Gastrocnemius medialis (tissue), 4 donors: Measurements from ENCODE around the gene PXK. TPM values are rescaled to one million over a fixed set of nuclear protein-coding genes. Genes with fewer than 3 reads are reported as not detected.

Source experiments
- ATAC-seq, 2 donors: fragments of 150-250 bp; one replicate each; pipeline ENCODE4 v1.9.1; 2016
- DNase-seq, 2 donors: peaks; one replicate each; pipeline ENCODE4 v3.0.0-alpha.2; 2019
- H3K27ac ChIP-seq, 4 donors: fragments of 200-600 bp; sonication (generic); 1 replicate in 1 of 4; 2 replicates in 3 of 4; pipeline ENCODE4 v1.5.1; 2016 to 2018; ENCODE audit warnings: mild to moderate bottlenecking in 2 of 4, moderate library complexity in 1 of 4
- H3K27me3 ChIP-seq, 3 donors: fragments of 200-600 bp; sonication (generic) in 2 of 3; 1 replicate in 1 of 3; 2 replicates in 2 of 3; pipeline versions ENCODE4 v1.5.1 to v1.6.0; 2016 to 2019; ENCODE audit warnings: mild to moderate bottlenecking in 1 of 3, moderate library complexity in 1 of 3
- H3K36me3 ChIP-seq, 2 donors: fragments of 200-600 bp; sonication (generic) in 1 of 2; one replicate each; pipeline ENCODE4 v1.5.1; 2017 to 2018
- H3K4me1 ChIP-seq, 2 donors: fragments of 200-600 bp; sonication (generic) in 1 of 2; one replicate each; pipeline ENCODE4 v1.5.1; 2016 to 2017; ENCODE audit warnings: mild to moderate bottlenecking in 2 of 2
- H3K4me3 ChIP-seq, 4 donors: fragments of 200-600 bp; sonication (generic) in 3 of 4; 1 replicate in 1 of 4; 2 replicates in 3 of 4; pipeline ENCODE4 v1.5.1; 2016 to 2019; ENCODE audit warnings: mild to moderate bottlenecking in 2 of 4
- H3K9me3 ChIP-seq, 3 donors: fragments of 200-600 bp; sonication (generic) in 2 of 3; 1 replicate in 1 of 3; 2 replicates in 2 of 3; pipeline ENCODE4 v1.5.1; 2016 to 2019
- POLR2A ChIP-seq, 2 donors: fragments of 450-650 bp; IDR thresholded peaks; one replicate each; pipeline ENCODE4 v1.6.1; 2017; ENCODE audit warnings: antibody characterized with exemption in 2 of 2, mild to moderate bottlenecking in 2 of 2, moderate library complexity in 2 of 2
- in situ Hi-C, 4 donors: fragments of 200-750 bp; cut with MboI; loops; one replicate each; pipeline versions ENCODE4 v1.15.0 to v1.8.0; 2017; ENCODE audit warnings: low sequenced_read_pairs in 4 of 4
- intact Hi-C: fragments of 100-400 bp; cut with DNase I; formaldehyde crosslinking; loops from one replicate; pipeline ENCODE4 v1.15.1; 2023; ENCODE audit warnings: low total_unique reads
- total RNA-seq, 4 donors: library from RNA; depleted of rRNA; stranded (reverse); fragments of >200 nt; gene quantifications; one replicate each; pipeline versions ENCODE4 v1.1.0 to v1.2.3, GENCODE V29; 2016
- TF ChIP-seq, protein P1 (sequence below), 5 experiments: fragments of 450-650 bp in 3 of 5; fragments of 200-600 bp in 2 of 5; sonication (generic) in 2 of 5; IDR thresholded peaks in 4 of 5; conservative IDR thresholded peaks in 1 of 5; 1 replicate in 4 of 5; 2 replicates in 1 of 5; pipeline ENCODE4 v1.5.1; 2016 to 2019; ENCODE audit warnings: antibody characterized with exemption in 5 of 5, mild to moderate bottlenecking in 3 of 5, moderate library complexity in 3 of 5

Gene PXK
- total RNA-seq, 4 donors from 2014 or later: 21.6 to 33.6 (median 24.4) TPM

DNA sequence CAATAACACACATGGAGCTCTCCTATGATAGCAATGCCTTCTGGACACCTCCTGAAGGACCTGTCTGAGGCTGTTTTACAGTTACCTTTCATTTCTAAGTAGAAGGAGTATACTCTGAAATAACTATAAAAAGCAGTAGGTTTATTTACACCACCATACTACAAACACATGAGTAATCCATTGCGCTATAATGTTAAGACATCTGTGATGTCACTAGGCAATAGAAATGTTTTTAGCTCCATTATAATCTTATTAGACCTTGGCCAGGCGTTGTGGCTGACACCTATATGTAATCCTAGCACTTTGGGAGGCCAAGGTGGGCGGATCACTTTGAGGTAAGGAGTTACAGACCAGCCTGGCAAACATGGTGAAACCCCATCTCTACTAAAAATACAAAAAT lies 24.7 kb downstream of the PXK start:
- peaks cover 0 to 7% of the 10 kb centered on the region in 2 donors for H3K4me1 ChIP-seq
- in situ Hi-C loops: no loop called here

DNA sequence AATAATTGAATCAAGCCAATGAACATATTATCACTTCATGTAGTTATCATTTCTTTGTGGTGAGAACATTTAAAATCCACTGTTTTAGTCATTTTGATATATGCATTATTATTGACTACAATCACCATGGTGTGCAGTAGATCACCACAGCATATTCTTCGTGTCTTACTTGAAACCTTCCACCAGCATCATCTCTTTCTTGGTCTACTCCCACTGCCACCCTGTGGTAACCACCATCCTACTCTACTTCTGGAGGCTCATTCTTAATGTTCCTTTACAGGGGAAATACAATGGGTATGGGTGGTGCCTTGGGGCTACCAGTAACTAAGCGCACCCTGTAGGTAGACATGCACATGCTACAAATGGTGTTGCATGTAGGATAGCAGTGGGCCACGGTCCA lies 25.4 kb downstream of the PXK start:
- H3K9me3 ChIP-seq: no peaks in the 10 kb centered on the region
- no peak for ATAC-seq
- peaks cover 0 to 7% of the 10 kb centered on the region in 2 donors for H3K4me1 ChIP-seq
- no peak for TF ChIP-seq POLR2A (IDR thresholded peaks at IDR 0.05)
- TF ChIP-seq, protein P1, sequence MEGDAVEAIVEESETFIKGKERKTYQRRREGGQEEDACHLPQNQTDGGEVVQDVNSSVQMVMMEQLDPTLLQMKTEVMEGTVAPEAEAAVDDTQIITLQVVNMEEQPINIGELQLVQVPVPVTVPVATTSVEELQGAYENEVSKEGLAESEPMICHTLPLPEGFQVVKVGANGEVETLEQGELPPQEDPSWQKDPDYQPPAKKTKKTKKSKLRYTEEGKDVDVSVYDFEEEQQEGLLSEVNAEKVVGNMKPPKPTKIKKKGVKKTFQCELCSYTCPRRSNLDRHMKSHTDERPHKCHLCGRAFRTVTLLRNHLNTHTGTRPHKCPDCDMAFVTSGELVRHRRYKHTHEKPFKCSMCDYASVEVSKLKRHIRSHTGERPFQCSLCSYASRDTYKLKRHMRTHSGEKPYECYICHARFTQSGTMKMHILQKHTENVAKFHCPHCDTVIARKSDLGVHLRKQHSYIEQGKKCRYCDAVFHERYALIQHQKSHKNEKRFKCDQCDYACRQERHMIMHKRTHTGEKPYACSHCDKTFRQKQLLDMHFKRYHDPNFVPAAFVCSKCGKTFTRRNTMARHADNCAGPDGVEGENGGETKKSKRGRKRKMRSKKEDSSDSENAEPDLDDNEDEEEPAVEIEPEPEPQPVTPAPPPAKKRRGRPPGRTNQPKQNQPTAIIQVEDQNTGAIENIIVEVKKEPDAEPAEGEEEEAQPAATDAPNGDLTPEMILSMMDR (IDR thresholded peaks at IDR 0.05 in 4 of 5, conservative IDR thresholded peaks at IDR 0.05 in 1 of 5): no peak
- no peak overlapping the region for H3K27ac ChIP-seq
- H3K36me3 ChIP-seq: no peaks in the 10 kb centered on the region
- in situ Hi-C loops (no loop called here), intact Hi-C loops (no loop called here)
- H3K27me3 ChIP-seq: no peaks in the 10 kb centered on the region
- no peak overlapping the region for H3K4me3 ChIP-seq
- DNase-seq: no peak

More for the DNA sequence above, 24.7 kb downstream of the PXK start:
- Histone ChIP-seq H3K27me3 (no peaks in the 10 kb centered on the region), H3K27ac (no peak overlapping the region), H3K9me3 (no peaks in the 10 kb centered on the region), H3K36me3 (no peaks in the 10 kb centered on the region), H3K4me3 (no peak overlapping the region)
- no peak for TF ChIP-seq POLR2A (IDR thresholded peaks at IDR 0.05)
- TF ChIP-seq, protein P1 (IDR thresholded peaks at IDR 0.05 in 4 of 5, conservative IDR thresholded peaks at IDR 0.05 in 1 of 5): no peak
- intact Hi-C loops: no loop called here
- DNase-seq (no peak), ATAC-seq (no peak)

DNA sequence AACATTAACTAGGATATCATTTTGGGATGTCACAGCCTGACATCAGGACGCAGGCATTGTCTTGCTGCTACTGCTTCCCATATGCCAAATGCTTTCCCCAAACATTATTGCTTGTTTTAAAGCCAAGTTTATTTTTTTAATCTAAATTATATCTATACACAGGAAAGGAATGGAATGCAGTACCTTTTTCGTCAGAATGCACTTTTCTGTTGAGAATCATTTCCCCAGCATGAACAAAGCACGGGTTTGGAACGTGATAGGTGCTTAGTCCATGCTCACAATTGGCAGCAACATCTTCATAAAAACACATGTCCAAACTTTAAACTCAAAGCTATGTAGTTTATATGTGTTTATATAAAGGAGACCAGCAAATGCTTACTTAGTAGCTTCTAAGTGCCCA lies 26.1 kb downstream of the PXK start:
- ATAC-seq: no peak
- Histone ChIP-seq H3K9me3 (no peaks in the 10 kb centered on the region), H3K4me3 (no peak overlapping the region), H3K27me3 (no peaks in the 10 kb centered on the region), H3K4me1 (peaks cover 0 to 7% of the 10 kb centered on the region in 2 donors), H3K27ac (no peak overlapping the region), H3K36me3 (no peaks in the 10 kb centered on the region)
- DNase-seq: no peak
- TF ChIP-seq, protein P1 (IDR thresholded peaks at IDR 0.05 in 4 of 5, conservative IDR thresholded peaks at IDR 0.05 in 1 of 5): no peak
- TF ChIP-seq POLR2A (IDR thresholded peaks at IDR 0.05): no peak
- intact Hi-C loops (no loop called here), in situ Hi-C loops (no loop called here)

DNA sequence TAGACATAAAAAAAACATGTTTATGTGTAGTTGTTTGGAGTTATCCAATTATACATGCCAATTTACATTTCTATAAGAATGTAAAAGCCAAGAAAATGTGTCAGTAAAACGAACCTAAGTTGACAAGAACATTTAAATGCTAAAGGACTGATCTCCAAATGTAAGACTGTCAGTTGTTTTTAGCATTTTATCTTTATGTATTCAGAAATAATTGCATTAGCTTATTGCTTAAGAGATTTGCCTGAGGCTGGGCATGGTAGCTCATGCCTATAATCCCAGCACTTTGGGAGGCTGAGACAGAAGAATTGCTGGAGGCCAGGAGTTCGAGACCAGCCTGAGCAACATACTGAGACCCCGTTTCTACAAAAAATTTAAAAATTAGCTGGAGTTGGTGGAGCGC lies 26.9 kb downstream of the PXK start:
- ATAC-seq: no peak
- intact Hi-C loops: no loop called here
- H3K4me3 ChIP-seq: no peak overlapping the region

More for the DNA sequence above, 26.9 kb downstream of the PXK start:
- TF ChIP-seq, protein P1 (IDR thresholded peaks at IDR 0.05 in 4 of 5, conservative IDR thresholded peaks at IDR 0.05 in 1 of 5): no peak
- no peak for TF ChIP-seq POLR2A (IDR thresholded peaks at IDR 0.05)
- DNase-seq: no peak
- Histone ChIP-seq H3K36me3 (no peaks in the 10 kb centered on the region), H3K27ac (no peak overlapping the region), H3K9me3 (no peaks in the 10 kb centered on the region), H3K27me3 (no peaks in the 10 kb centered on the region), H3K4me1 (peaks cover 0 to 7% of the 10 kb centered on the region in 2 donors)
- in situ Hi-C loops: no loop called here
